A549 treated with DMSO at 1 μM for 4 hours (cell line): ENCODE measurements around the gene CLCN2. TPM values are rescaled to one million over a fixed set of nuclear protein-coding genes. Genes with fewer than 3 reads are reported as not detected.

Experiments
- total RNA-seq: library from RNA; stranded (reverse); fragments of 200-300 nt; extraction: Qiagen RNA extraction; gene quantifications from 5 replicates; pipeline ENCODE4 v1.2.3, GENCODE V29; 2022; ENCODE audit warnings: low read depth

The CLCN2 gene
- total RNA-seq: 4.7 to 5.4 TPM (median 5.2 TPM) in 5 replicates

DNA sequence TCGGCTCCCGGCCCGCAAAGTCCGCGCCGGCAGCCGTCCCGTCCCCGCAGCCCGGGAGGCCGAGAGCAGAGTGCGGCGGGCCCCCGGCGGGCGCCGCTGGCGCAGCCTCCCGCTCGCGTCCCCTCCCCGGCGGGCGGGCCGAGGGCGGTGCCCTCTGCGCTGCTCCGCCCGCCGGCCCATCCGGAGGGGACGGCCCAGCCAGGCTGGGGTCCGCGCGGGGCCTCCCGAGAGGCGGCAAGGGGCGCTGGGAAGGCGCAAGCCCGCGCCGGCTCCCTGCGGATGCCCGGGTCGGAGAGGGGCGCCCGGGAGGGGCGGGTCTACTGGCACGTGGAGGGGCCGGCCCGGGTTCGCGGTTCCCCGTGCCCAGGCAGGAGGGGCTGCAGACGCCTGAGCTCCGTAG, at the start of gene CLCN2, which contains the start of gene POLR2H:
TSS of gene CLCN2 (minus strand) at position 74 of the 400 bp plus-strand sequence. CDS start 126 bp downstream, outside the sequence.
TSS of gene POLR2H (plus strand) at position 179 of the 400 bp plus-strand sequence. CDS start 1,783 bp downstream, outside the sequence.

DNA sequence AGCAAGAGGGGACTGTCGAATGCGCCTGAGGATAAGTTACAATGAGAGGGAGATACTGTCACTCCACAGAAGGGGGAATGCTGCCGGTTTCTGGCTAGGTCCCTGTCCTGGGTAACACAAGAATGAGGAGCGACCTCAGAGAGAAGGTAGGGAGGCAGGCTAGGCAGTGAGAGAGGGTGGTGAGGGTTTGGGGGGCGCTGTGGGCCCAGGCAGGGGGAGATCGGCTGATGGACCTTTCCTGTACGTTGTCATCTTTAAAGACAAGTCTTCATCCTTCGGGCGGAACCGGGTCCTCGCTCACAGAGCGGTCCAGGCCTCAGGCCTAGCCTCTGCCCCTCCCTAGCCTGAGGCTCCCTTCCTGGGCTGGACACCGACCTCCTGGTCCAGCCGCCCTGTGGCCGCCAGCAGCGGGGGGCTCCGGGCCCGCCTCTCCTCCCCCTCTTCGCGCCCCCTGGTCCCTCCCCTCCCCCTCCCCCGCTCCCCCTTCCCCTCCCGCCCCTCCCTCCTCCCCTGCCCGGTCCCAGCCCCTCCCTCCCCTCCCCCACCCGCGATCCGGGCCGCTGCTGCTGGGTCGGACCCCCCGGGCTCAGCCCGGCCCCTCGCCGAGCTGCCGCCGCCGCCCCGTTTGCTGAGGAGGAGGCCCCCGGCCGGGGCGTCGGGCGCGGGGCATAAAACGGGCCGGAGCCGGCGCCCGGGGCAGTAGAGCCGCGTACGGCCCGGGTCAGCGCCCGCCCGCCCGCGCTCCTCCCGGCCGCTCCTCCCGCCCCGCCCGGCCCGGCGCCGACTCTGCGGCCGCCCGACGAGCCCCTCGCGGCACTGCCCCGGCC, 18.2 kb upstream of the CLCN2 start, which contains the start of gene CHRD:
TSS of gene CHRD (plus strand) at position 697 of the 827 bp plus-strand sequence. CDS start 265 bp downstream, outside the sequence.

DNA sequence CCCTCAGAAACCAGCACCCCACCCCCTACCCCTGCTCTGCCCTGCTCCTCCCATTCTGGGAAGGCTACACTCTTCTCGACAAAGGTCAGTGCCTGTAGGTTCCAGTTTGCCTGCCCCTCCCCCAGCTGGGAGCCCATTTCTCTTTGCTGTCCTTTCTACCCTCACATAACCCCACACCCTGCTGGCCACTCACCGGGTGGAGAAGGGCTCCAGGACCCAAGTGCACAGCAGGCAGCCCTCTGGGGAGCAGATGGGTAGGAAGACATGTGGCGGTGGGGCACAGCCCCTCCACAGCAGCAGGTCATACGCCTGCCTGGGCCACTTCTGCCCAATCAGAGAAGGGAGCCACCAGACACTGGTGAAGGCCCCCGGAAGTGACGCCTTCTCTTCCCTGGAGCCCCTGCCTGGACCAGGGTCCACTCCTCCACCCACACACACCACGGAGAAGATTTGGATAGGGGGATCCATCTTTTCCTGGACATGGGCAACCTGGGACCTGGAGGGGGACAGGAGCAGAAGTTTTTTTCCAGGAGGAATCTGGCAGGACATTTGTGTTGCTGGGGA, 16.6 kb upstream of the CLCN2 start, which contains the start of gene THPO:
TSS of gene THPO (minus strand) at position 326 of the 564 bp plus-strand sequence. CDS start 1,948 bp downstream, outside the sequence.

DNA sequence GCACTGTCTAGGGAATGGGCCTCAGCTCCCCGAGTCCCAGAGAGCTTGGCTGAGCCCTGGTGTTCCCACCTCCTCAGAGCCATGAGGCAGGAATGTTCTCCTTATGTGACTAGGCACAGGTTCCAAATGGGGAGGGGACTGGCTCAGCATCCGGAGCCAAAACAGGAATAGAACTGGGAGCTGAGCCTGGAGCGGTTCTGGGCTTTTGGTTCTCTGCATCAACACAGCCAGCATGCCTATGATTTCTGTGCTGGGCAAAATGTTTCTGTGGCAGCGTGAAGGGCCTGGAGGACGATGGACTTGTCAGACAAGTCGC, 24.0 kb downstream of the CLCN2 start, which contains the start of gene FAM131A:
TSS of gene FAM131A (plus strand) at position 202 of the 316 bp plus-strand sequence. CDS start at position 233, 31 bp downstream.

DNA sequence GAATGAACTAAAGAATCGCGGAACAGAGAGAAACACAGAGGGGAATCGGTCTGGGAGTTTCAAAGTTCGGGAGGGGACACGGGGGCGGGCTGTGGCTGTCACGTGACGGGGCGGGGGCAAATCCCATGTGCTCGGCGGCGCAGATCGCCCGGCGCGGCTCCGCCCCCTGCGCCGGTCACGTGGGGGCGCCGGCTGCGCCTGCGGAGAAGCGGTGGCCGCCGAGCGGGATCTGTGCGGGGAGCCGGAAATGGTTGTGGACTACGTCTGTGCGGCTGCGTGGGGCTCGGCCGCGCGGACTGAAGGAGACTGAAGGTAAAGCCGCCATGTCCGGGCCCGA, 47.1 kb downstream of the CLCN2 start, which contains the start of gene EIF4G1:
TSS of gene EIF4G1 (plus strand) at position 244 of the 337 bp plus-strand sequence. CDS start 1,191 bp downstream, outside the sequence.

DNA sequence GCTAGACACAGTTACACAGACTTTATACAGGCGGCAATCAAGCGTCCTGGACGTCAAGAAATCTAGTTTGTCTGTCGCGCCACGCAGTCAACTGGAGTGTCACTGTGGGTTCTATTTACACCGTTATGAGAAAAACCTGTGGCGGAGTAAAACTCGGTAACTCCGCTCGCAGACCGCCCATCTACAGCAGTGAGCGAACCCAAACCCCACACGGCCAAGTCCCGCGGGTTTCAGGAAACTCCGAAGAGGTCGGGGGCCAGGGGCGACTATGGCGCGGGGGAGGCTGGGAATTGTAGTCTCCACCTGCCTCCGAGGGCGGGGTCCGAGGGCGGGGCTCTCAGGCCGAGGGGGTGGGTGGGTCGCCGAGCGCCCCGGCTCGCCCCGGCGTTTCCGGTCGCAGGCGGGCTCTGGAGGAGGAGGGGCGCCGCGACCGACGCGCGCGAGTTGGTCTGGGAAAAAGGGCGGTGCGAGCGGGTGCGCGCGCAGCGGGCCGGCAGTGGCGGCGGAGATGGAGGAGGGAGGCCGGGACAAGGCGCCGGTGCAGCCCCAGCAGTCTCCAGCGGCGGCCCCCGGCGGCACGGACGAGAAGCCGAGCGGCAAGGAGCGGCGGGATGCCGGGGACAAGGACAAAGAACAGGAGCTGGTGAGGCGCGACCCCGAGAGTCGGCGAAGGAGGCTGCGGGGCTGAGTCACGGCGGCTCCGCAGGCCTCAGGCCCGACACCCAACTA, 62.5 kb downstream of the CLCN2 start, which contains the start of gene PSMD2:
TSS of gene PSMD2 (plus strand) at position 483 of the 729 bp plus-strand sequence. CDS start at position 509, 26 bp downstream.

Other genes starting within 250 kb of the CLCN2 start
- 26.5 to 31.2 TPM (median 30.9 TPM) in 5 replicates for gene EIF2B5, start 226.2 kb downstream of the CLCN2 start, total RNA-seq
- 18.3 to 29.0 TPM (median 24.6 TPM) in 5 replicates for gene DVL3, start 206.2 kb downstream of the CLCN2 start, total RNA-seq
- 296 to 327 TPM (median 312 TPM) in 5 replicates for gene AP2M1, start 186.8 kb downstream of the CLCN2 start, total RNA-seq
- 32.6 to 37.7 TPM (median 33.9 TPM) in 5 replicates for gene ABCF3, start 175.4 kb downstream of the CLCN2 start, total RNA-seq
- 0.38 to 0.56 TPM (median 0.48 TPM) in 5 replicates for gene VWA5B2, start 132.0 kb downstream of the CLCN2 start, total RNA-seq
- gene ALG3, start 112.6 kb downstream of the CLCN2 start, total RNA-seq: 63.7 to 82.1 TPM (median 70.1 TPM) in 5 replicates
- gene EEF1AKMT4, start 111.9 kb downstream of the CLCN2 start, total RNA-seq: 11.0 to 13.5 TPM (median 12.2 TPM) in 5 replicates
- gene CAMK2N2, start 100.1 kb downstream of the CLCN2 start, total RNA-seq: 0.90 to 1.7 TPM (median 1.1 TPM) in 5 replicates
- gene ECE2, start 85.6 kb downstream of the CLCN2 start, total RNA-seq: not detected in 5 replicates
- gene PSMD2, start 62.4 kb downstream of the CLCN2 start, total RNA-seq: 315 to 419 TPM (median 334 TPM) in 5 replicates
- 252 to 292 TPM (median 278 TPM) in 5 replicates for gene EIF4G1, start 47.0 kb downstream of the CLCN2 start, total RNA-seq
- gene FAM131A, start 24.0 kb downstream of the CLCN2 start, total RNA-seq: 8.9 to 10.6 TPM (median 10.4 TPM) in 5 replicates
- gene POLR2H, start 105 bp upstream of the CLCN2 start, total RNA-seq: 73.1 to 83.9 TPM (median 75.8 TPM) in 5 replicates
- gene THPO, start 16.6 kb upstream of the CLCN2 start, total RNA-seq: not detected in 5 replicates
- gene CHRD, start 18.4 kb upstream of the CLCN2 start, total RNA-seq: 0.10 to 0.17 TPM (median 0.16 TPM) in 5 replicates
- gene EPHB3, start 200.2 kb upstream of the CLCN2 start, total RNA-seq: 0.30 to 0.95 TPM (median 0.37 TPM) in 5 replicates